Measurements from ENCODE around the gene KCNIP4. TPM values are rescaled to one million over a fixed set of nuclear protein-coding genes. Genes with fewer than 3 reads are reported as not detected.

KCNIP4 gene
- total and polyA plus RNA-seq, 10 of the 15 experiments (the other 5 are each of a cell fraction or from before 2014, with no cell fraction given), result 0.03 to 0.23 (median 0.13) TPM; not detected in 7

DNA sequence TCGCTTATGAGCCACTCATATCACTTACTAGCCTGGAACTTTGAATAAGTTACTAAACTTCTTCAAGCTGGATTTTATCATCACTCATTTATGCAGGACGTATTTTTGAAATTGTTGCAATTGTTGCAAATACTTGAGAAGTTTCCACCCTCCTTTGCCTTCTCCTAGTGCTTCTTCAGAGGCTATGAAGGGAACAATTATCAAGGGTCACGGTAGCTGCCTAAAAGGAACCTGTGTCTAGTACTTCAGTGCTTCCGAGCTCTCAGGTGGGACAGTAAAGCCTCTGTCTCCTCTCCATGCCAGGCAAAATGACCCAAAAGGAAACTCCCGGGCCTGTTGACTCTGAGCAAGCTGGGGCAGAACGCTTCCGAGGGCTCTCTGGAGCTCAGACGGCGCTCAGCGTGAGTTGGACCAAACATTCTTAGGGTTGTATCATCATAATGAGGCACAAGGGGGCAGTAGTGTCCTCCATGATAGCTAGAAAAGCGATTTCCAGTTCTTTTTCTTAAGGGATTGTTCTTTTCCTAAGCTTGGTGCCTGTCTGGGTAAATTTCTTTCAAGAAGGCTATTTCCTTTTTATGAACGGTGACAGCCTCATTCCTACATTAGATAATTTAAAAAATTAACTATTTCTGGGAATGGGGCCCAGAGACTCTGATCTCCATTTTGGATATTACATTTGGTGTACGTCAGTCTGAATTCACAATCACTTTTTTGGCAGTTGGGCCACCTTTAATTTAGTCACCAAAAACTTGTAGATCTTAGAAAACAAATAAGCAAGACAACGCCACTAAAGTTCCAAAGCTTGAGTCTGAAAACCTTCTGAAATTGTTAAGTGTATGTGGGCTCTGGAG is 1175.2 kb downstream of the KCNIP4 start:
- CTCF ChIA-PET, result interaction anchor here (0.7 to 5.4 kb wide), 38 partner anchors 8 to 998 kb away, joined by 3 to 54 read pairs (median 4); no protein-coding TSS in a partner anchor
- Histone ChIP-seq H3K9ac (ENCODE audit: control insufficient read depth, insufficient read depth, low read length) (no peak overlapping the region), H2AFZ (ENCODE audit: control insufficient read depth, low read depth, low read length) (no peak overlapping the region), H3K27me3 (replicated peaks in 1 of 2; ENCODE audit: control insufficient read depth in 2 of 2, insufficient read depth in 2 of 2, low read length in 1 of 2) (no peaks in the 10 kb centered on the region), H3K27ac (ENCODE audit: control insufficient read depth, insufficient read depth) (no peak overlapping the region), H3K4me2 (ENCODE audit: control insufficient read depth, insufficient read depth) (no peak overlapping the region), H3K36me3 (ENCODE audit: control insufficient read depth in 2 of 2, insufficient read depth in 2 of 2, low read length in 1 of 2) (no peaks in the 10 kb centered on the region), H4K20me1 (ENCODE audit: control insufficient read depth, insufficient read depth) (no peaks in the 10 kb centered on the region), H3K9me3 (replicated peaks; ENCODE audit: control insufficient read depth, insufficient read depth, low read length) (no peaks in the 10 kb centered on the region), H3K4me3 (no peak overlapping the region), H3K4me1 (ENCODE audit: control insufficient read depth, insufficient read depth, low read length) (no peaks in the 10 kb centered on the region), H3K79me2 (ENCODE audit: control insufficient read depth, insufficient read depth, low read length) (no peaks in the 10 kb centered on the region)
- no peak for DNase-seq (ENCODE audit: low read depth, low spot score)
- POLR2A ChIA-PET, result interaction anchor here (0.6 kb wide), 1 partner anchor 423 kb away, joined by 3 read pairs; no protein-coding TSS in a partner anchor
- in situ Hi-C loops (cut with MboI), result loop anchor here (5.0 to 10.0 kb wide), 2 partner anchors 694 to 991 kb away; no protein-coding TSS in a partner anchor
- WGBS (ENCODE audit: insufficient coverage, insufficient replicate concordance, low lambda C conversion rate, missing lambda C conversion rate), result 20% methylated on average over 14 of the region's 14 CpGs
- SMC1A ChIA-PET (ENCODE audit: uncharacterized antibody, unreplicated experiment), result interaction anchor here (0.6 to 4.1 kb wide), 14 partner anchors 9 to 1465 kb away, joined by 3 to 24 read pairs (median 3); no protein-coding TSS in a partner anchor
- TF ChIP-seq, protein P1, sequence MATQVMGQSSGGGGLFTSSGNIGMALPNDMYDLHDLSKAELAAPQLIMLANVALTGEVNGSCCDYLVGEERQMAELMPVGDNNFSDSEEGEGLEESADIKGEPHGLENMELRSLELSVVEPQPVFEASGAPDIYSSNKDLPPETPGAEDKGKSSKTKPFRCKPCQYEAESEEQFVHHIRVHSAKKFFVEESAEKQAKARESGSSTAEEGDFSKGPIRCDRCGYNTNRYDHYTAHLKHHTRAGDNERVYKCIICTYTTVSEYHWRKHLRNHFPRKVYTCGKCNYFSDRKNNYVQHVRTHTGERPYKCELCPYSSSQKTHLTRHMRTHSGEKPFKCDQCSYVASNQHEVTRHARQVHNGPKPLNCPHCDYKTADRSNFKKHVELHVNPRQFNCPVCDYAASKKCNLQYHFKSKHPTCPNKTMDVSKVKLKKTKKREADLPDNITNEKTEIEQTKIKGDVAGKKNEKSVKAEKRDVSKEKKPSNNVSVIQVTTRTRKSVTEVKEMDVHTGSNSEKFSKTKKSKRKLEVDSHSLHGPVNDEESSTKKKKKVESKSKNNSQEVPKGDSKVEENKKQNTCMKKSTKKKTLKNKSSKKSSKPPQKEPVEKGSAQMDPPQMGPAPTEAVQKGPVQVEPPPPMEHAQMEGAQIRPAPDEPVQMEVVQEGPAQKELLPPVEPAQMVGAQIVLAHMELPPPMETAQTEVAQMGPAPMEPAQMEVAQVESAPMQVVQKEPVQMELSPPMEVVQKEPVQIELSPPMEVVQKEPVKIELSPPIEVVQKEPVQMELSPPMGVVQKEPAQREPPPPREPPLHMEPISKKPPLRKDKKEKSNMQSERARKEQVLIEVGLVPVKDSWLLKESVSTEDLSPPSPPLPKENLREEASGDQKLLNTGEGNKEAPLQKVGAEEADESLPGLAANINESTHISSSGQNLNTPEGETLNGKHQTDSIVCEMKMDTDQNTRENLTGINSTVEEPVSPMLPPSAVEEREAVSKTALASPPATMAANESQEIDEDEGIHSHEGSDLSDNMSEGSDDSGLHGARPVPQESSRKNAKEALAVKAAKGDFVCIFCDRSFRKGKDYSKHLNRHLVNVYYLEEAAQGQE (IDR thresholded peaks at IDR 0.05; ENCODE audit: low read depth, low read length), result no peak
- peak; percentile 49; the same call in 1 of the 2 replicates for TF ChIP-seq SMC3 (IDR thresholded peaks at IDR 0.05; ENCODE audit: borderline replicate concordance, low read length)
- no peak for TF ChIP-seq KLF5 (IDR thresholded peaks at IDR 0.05; ENCODE audit: partially characterized antibody)
- TF ChIP-seq, protein P2, sequence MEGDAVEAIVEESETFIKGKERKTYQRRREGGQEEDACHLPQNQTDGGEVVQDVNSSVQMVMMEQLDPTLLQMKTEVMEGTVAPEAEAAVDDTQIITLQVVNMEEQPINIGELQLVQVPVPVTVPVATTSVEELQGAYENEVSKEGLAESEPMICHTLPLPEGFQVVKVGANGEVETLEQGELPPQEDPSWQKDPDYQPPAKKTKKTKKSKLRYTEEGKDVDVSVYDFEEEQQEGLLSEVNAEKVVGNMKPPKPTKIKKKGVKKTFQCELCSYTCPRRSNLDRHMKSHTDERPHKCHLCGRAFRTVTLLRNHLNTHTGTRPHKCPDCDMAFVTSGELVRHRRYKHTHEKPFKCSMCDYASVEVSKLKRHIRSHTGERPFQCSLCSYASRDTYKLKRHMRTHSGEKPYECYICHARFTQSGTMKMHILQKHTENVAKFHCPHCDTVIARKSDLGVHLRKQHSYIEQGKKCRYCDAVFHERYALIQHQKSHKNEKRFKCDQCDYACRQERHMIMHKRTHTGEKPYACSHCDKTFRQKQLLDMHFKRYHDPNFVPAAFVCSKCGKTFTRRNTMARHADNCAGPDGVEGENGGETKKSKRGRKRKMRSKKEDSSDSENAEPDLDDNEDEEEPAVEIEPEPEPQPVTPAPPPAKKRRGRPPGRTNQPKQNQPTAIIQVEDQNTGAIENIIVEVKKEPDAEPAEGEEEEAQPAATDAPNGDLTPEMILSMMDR (IDR thresholded peaks at IDR 0.05 in 2 of 3, conservative IDR thresholded peaks at IDR 0.05 in 1 of 3; ENCODE audit: control insufficient read depth in 2 of 3, extremely low read depth in 1 of 3, insufficient read depth in 1 of 3, low read depth in 3 of 3, low read length in 3 of 3), result peak; percentile 57 to 68 (median 66); a peak in 5 of 6 replicates
- TF ChIP-seq SMAD1 (IDR thresholded peaks at IDR 0.05; ENCODE audit: low read depth, partially characterized antibody), result no peak
- TF ChIP-seq RAD21 (IDR thresholded peaks at IDR 0.05; ENCODE audit: insufficient read depth, low read depth, low read length), result peak; percentile 54
- TF ChIP-seq FOS (IDR thresholded peaks at IDR 0.05; ENCODE audit: borderline replicate concordance, extremely low read depth, insufficient read length), result no peak
- BruUV-seq (replicated peaks), result no TSS peak
- RAD21 ChIA-PET (ENCODE audit: unreplicated experiment), result interaction anchor here (1.0 to 2.5 kb wide), 7 partner anchors 243 to 992 kb away, joined by 3 to 20 read pairs (median 3); no protein-coding TSS in a partner anchor
- intact Hi-C loops (cut with micrococcal nuclease; ENCODE audit: unreplicated experiment), result loop anchor here (1.0 to 2.0 kb wide), 3 partner anchors 361 to 995 kb away; no protein-coding TSS in a partner anchor
- peak; percentile 92 for ATAC-seq
- peak; percentile 64 for FAIRE-seq

All from GM12878 (cell line).